NAMALWA (cell line): ENCODE results near the gene OXSR1.
"Not testable (repeated sequence)": the region's sequence is repeated elsewhere in the genome, so short reads cannot be mapped to it uniquely, and the experiment has no call there.

ENCODE experiments used
- DNase-seq: peaks from one replicate; pipeline ENCODE4 v3.0.0-alpha.2; 2015; ENCODE audit warnings: low spot score

Gene OXSR1

DNA sequence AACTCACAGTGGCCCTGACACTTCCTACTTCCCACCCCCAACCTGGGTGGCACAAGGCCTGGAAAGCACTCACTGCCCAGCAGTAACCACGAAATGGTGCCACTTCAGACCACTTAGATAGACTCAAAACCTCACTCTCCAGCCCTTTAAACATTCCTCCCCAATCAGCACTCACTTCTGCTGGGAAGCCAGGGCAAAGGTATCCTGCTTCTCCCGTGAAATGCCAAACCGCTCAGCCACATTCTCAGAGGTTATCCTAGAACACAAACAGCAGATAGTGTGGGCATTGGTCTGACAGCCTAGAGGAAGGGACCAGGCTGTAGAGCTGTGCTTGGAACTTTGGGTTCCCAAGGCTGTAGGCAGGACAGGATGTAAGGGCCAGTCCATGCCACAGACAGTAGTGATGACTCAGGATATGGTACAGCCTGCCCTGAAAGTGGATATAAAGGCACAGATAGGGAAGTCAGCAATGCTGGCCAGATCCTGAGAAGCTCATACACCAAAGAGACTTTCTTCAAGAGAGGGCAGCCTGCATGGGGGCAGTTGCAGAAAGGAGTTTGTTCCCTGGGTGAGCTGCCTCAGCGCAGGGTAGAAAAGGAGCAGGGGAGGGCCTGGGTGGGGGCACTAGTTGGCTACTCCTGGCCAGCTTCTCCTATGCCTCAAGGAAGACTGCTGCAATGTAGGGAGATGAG is 37.6 kb upstream of the OXSR1 start:
- no peak for DNase-seq

GRCh38 chr3:38128303-38128655 is 37.1 kb upstream of the OXSR1 start:
- no peak for DNase-seq

DNA sequence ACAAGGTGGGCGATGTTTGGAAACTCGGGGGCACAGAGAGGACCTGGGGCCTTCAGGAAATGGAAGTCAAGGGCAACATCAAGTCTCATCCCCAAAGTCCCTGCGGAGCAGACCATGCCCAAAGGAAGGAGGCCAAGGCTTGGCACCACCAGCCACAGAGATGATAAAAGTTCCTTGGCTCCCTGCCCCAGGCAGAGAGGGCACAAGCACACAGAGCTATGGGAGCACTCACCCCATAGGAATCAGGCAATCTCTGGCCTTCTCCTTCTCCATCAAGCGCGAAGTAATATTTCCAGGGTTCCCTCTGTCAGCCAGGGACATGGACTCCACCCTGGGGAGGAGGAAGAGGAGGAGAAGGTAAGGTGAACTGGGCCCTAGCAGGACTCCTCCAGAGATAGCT is 36.3 kb upstream of the OXSR1 start:
- DNase-seq: no peak

DNA sequence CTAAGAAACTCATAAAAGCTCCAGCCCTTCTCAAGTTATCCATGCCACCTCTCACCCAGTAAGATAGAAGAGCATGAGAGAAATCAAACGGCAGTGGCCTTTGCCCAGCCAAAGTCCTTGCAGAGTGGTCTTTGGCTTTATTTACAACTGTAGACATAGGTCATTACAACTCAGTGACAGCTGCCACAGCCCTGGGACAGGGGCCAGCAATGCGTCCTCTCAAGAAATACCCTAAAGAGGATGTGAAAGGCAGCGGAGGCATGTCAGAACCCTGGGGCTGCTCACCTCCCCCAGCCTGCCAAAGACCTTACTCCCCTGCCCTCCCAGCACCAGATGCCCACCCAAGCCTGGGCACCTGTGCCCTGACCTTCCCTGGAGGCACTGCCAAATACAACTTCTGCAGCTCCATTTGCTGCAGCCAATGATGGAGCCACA is 34.7 kb upstream of the OXSR1 start:
- DNase-seq: no peak

GRCh38 chr3:38131621-38132369 is 33.5 kb upstream of the OXSR1 start:
- DNase-seq: peak; percentile 56

- no peak for DNase-seq
These were observed 32.2 kb upstream of the OXSR1 start for GRCh38 chr3:38133209-38133556.

GRCh38 chr3:38133557-38134405 is 31.6 kb upstream of the OXSR1 start:
- no peak for DNase-seq

DNA sequence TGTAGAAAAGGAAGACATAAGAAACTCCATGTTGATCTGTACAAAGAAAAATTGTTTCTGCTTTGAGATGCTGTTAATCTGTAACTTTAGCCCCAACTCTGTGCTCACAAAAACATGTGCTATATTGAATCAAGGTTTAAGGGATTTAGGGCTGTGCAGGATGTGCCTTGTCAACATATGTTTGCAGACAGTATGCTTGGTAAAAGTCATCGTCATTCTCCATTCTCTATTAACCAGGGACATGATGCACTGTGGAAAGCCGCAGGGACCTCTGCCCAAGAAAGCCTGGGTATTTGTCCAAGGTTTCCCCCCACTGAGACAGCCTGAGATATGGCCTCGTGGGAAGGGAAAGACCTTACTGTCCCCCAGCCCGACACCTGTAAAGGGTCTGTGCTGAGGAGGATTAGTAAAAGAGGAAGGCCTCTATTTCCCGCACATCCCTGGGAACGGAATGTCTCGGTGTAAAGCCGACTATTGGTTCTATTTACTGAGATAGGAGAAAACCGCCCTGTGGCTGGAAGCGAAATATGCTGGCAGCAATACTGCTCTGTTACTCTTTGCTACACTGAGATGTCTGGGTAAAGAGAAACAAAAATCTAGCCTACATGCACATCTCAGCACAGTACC is 30.7 kb upstream of the OXSR1 start:
- not testable (repeated sequence) for DNase-seq

- DNase-seq: peak; percentile 26
These were observed 29.6 kb upstream of the OXSR1 start for GRCh38 chr3:38135621-38136277.

DNA sequence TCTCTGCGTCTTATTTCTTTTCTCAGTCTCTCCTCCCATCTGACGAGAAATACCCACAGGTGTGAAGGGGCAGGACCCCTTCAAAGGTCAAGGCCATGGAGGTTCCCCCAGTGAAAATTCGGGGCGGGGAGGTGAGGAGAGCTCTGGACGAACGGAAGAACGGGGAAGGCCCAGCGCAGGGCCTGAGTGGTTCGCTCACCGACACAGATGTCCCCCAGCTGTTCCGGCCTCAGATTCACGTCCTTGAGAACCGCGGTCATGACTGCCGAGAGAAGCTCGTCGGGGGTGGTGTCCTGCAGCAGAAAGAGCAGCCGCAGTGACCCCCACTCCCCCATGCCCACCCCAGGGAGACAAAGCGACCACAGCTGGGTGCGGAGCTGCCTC is 29.0 kb upstream of the OXSR1 start:
- peak; percentile 25 for DNase-seq

DNA sequence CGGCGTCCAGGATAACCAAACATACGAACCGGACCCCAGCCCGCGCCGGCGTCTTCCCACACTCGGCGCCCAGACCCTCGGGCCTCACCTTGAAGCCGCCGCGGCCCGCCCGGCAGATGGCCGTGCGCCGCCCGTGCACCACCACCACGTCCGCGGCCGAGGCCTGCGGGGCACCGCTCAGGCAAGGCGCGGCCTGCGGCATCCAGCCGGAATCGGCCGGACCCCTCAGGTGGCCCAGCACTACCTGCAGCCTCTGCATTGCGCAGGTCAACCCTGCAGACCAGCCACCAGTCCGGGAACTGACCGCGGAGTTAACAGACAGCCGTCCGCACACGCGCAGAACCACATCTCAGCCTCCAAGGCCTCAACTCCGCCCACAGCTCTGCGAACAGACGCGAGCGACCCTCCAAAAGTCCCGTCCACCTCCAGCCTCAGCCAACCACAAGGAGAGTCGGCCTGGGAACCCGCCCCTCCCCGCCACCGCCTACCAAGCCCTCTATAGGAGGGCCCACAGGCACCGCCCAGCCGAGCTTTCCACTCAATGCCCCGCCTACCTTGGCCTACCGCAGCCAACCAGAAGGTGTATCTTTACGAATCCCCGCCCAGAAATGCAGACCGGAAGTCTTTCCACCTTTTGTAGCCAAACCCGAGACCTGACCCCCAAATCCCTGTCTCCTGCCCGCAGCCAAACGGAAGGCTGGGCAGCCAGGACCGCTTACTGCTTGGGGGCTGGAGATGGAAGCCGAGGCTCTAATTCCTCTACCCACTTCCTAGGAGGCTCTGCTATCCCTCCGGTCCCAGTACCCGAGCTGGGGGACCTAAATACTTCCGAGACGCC is 28.3 kb upstream of the OXSR1 start, which contains the start of gene ACAA1:
Gene ACAA1, minus strand, starts transcription at position 351 of the 838 bp plus-strand sequence. Its CDS starts 92 bp downstream, at position 259.
- peak; percentile 98 for DNase-seq

DNA sequence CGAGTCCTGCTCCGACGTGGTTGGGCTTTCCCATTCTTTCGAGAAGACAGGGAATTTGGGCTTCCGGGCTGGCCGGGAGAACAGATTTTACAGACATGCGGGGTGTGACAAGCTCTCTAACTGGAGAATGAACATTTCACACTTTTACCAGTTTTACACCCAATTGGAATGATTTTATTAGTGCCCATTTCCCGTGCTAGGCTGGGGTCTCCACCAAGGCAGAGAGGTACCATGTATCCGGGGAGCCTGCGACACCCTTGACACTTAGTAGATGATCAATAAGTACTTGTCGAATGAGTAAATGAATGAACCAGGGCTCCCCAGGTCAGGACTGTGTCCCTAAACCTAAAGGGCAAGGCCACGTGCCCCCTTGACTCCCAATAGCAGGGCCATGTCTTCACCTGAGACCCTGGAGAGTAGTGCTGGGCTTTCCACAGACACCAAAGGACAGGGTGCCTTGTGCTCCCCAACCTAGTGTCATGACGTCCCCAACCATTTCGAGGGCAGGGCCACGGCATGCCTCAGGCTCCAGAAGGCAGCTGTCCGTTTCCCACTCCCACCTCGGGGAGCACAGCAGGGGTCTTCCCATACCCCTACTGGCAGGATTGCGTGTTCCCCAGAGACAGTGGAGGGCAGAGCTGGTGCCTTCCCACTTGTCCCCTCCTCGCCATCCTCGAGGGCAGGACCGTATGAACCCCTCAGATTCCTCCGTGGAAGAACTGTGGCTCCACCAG is 27.6 kb upstream of the OXSR1 start:
- DNase-seq: peak; percentile 53

GRCh38 chr3:38138349-38139190 is 26.8 kb upstream of the OXSR1 start, which contains the start of gene MYD88:
Gene MYD88 (plus strand): TSS chr3:38138661. CDS start chr3:38138701, 40 bp downstream.
- DNase-seq: peak; percentile 87

DNA sequence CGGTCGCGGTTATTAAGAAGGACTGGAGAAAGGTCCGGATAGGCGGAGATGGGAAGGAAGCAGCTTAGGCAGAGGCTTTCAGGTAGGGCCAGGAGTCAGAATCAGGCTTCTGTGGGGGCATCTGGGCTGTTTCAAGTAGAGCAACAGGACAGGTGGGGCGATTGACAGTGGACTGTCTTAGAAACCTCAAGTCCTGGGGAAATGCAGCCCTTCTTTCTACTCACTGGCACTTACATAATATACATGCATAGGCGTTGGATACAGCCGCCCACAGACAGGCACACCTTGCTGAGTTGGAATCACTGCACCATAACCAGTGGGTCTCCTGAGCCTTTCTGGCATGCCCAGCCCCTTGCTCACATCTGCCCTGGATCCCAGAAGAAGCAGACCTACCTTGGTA is 26.1 kb upstream of the OXSR1 start:
- no peak for DNase-seq

- no peak for DNase-seq
These were observed 25.7 kb upstream of the OXSR1 start for GRCh38 chr3:38139652-38140051.

DNA sequence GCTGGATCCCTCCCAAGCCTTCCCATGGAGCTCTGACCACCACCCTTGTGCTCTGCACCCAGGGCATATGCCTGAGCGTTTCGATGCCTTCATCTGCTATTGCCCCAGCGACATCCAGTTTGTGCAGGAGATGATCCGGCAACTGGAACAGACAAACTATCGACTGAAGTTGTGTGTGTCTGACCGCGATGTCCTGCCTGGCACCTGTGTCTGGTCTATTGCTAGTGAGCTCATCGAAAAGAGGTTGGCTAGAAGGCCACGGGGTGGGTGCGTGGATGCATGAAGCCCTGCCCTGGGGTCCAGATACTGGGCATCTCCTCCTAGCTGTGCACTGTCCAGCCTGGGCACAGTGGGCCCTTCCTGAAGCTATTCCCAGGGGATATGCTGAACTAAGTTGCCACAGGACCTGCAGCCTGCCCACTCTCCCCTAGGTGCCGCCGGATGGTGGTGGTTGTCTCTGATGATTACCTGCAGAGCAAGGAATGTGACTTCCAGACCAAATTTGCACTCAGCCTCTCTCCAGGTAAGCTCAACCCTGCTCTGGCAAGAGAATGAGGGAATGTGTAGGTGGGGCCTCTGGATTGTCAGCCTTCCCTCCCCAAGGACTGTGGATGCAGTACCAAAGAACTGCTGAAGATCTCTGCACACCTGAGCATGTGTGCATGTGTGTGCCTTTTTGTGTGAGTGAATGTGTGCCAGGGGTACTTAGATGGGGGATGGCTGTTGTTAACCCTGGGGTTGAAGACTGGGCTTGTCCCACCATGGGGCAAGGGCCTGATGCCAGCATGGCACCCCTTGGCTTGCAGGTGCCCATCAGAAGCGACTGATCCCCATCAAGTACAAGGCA is 24.8 kb upstream of the OXSR1 start:
- DNase-seq: no peak

- no peak for DNase-seq
These were observed 24.0 kb upstream of the OXSR1 start for GRCh38 chr3:38141173-38141951.

DNA sequence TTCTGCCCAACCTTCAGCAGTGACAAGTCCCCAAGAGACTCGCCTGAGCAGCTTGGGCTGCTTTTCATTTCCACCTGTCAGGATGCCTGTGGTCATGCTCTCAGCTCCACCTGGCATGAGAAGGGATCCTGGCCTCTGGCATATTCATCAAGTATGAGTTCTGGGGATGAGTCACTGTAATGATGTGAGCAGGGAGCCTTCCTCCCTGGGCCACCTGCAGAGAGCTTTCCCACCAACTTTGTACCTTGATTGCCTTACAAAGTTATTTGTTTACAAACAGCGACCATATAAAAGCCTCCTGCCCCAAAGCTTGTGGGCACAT is 23.4 kb upstream of the OXSR1 start:
- no peak for DNase-seq
